Astrocyte (in vitro differentiated cells and primary cell): Measurements from ENCODE around the gene RAB6A. TPM values are rescaled to one million over a fixed set of nuclear protein-coding genes. Genes with fewer than 3 reads are reported as not detected.

ENCODE experiments used
- DNase-seq: peaks from one replicate; pipeline ENCODE4 v3.0.0-alpha.2; 2010; ENCODE audit warnings: low read depth
- FAIRE-seq: peaks from 2 replicates; lab custom pipeline; 2011; peaks lifted over from hg19 to GRCh38; lab: Jason Lieb, UNC
- H2AFZ ChIP-seq: 2 replicates; pipeline ENCODE4 v1.6.0; 2012; ENCODE audit warnings: low read depth, low read length, inconsistent platforms
- H3K27ac ChIP-seq: 2 replicates; pipeline ENCODE4 v1.5.1; 2011; ENCODE audit warnings: low read depth, low read length, inconsistent platforms
- H3K27me3 ChIP-seq: 2 replicates; pipeline ENCODE4 v1.6.0; 2011; ENCODE audit warnings: low read length, inconsistent platforms; ENCODE audit not compliant: insufficient read depth
- H3K36me3 ChIP-seq: 2 replicates; pipeline ENCODE4 v1.5.1; 2011; ENCODE audit warnings: low read length, inconsistent platforms; ENCODE audit not compliant: insufficient read depth
- H3K4me1 ChIP-seq: 2 replicates; pipeline ENCODE4 v1.5.1; 2011; ENCODE audit warnings: low read length, inconsistent platforms; ENCODE audit not compliant: insufficient read depth
- H3K4me2 ChIP-seq: 2 replicates; pipeline ENCODE4 v1.6.0; 2012; ENCODE audit warnings: low read length, inconsistent platforms
- H3K4me3 ChIP-seq: 2 replicates; pipeline ENCODE4 v1.5.1; 2011; ENCODE audit warnings: low read depth, mild to moderate bottlenecking, low read length, inconsistent platforms; ENCODE audit not compliant: insufficient read depth
- H3K79me2 ChIP-seq: 2 replicates; pipeline ENCODE4 v1.6.0; 2012; ENCODE audit warnings: mild to moderate bottlenecking, low read length, inconsistent platforms; ENCODE audit not compliant: insufficient read depth
- H3K9ac ChIP-seq: 2 replicates; pipeline ENCODE4 v1.6.0; 2012; ENCODE audit warnings: mild to moderate bottlenecking, low read length, inconsistent platforms
- H3K9me3 ChIP-seq: 2 replicates; pipeline ENCODE4 v1.5.1; 2012; ENCODE audit warnings: low read depth, mild to moderate bottlenecking, low read length, inconsistent platforms; ENCODE audit not compliant: insufficient read depth
- H4K20me1 ChIP-seq: 2 replicates; pipeline ENCODE4 v1.6.0; 2012; ENCODE audit warnings: low read length, inconsistent platforms; ENCODE audit not compliant: insufficient read depth
- H3K27ac Mint-ChIP-seq: one replicate; pipeline ENCODE4 v1.8.0; 2021; ENCODE audit warnings: mild to moderate bottlenecking, mixed read lengths; ENCODE audit not compliant: unreplicated experiment
- H3K27me3 Mint-ChIP-seq: one replicate; pipeline ENCODE4 v1.8.0; 2021; ENCODE audit warnings: low read depth, mixed read lengths; ENCODE audit not compliant: unreplicated experiment
- H3K36me3 Mint-ChIP-seq: one replicate; pipeline ENCODE4 v1.8.0; 2021; ENCODE audit warnings: low read depth, mixed read lengths; ENCODE audit not compliant: unreplicated experiment
- H3K4me1 Mint-ChIP-seq: one replicate; pipeline ENCODE4 v1.8.0; 2021; ENCODE audit warnings: low read depth, mixed read lengths; ENCODE audit not compliant: unreplicated experiment
- H3K4me3 Mint-ChIP-seq: one replicate; pipeline ENCODE4 v1.8.0; 2021; ENCODE audit warnings: mild to moderate bottlenecking, moderate library complexity, mixed read lengths; ENCODE audit not compliant: unreplicated experiment
- H3K9me3 Mint-ChIP-seq: one replicate; pipeline ENCODE4 v1.8.0; 2021; ENCODE audit warnings: mild to moderate bottlenecking, mixed read lengths; ENCODE audit not compliant: unreplicated experiment
- EZH2 ChIP-seq: IDR thresholded peaks from 2 replicates; pipeline ENCODE4 v1.6.1; 2012; ENCODE audit warnings: mild to moderate bottlenecking, low read length, inconsistent platforms; ENCODE audit not compliant: insufficient read depth
- total RNA-seq: library from RNA; stranded (reverse); gene quantifications from 2 replicates; pipeline ENCODE4 v1.2.1, GENCODE V29; 2021
- TF ChIP-seq, protein P1 (sequence below): IDR thresholded peaks from 2 replicates; pipeline ENCODE4 v1.5.1; 2011; ENCODE audit warnings: low read depth, mild to moderate bottlenecking, inconsistent platforms, low read length, moderate library complexity; ENCODE audit not compliant: insufficient read depth

The RAB6A gene
- total RNA-seq, 1 donor from 2014 or later, result 185 TPM

DNA sequence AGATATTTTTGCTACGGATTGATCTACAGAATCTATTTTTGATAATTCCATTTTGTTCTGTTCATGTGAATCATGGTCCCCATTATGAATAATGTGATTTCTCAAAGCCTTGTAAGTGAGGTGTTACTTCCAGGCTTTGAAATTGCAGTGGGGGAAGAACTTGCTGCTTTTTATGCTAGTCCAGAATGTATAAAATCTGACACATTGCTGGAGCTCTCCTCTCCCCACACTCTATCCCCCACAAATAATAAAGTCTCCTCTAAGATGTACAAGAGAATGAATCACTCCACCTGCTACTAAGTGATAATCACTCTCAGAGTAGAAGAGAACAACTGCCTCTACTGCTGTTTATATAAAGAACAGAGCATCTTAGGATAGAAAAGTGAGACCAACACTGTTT is 5.9 kb upstream of the RAB6A start:
- Histone ChIP-seq H3K4me3 (no peak overlapping the region), H4K20me1 (no peaks in the 10 kb centered on the region), H3K4me2 (no peak overlapping the region), H3K9ac (no peak overlapping the region), H3K4me1 (no peaks in the 10 kb centered on the region), H3K27me3 (peaks cover 6% of the 10 kb centered on the region), H3K79me2 (no peaks in the 10 kb centered on the region), H2AFZ (no peak overlapping the region), H3K9me3 (no peaks in the 10 kb centered on the region), H3K36me3 (no peaks in the 10 kb centered on the region), H3K27ac (no peak overlapping the region)
- DNase-seq (no peak), FAIRE-seq (no peak)
- Mint-ChIP-seq H3K4me1 (no peaks in the 10 kb centered on the region), H3K27ac (no peak overlapping the region), H3K9me3 (no peaks in the 10 kb centered on the region), H3K36me3 (no peaks in the 10 kb centered on the region), H3K4me3 (no peak overlapping the region), H3K27me3 (no peaks in the 10 kb centered on the region)
- no peak for TF ChIP-seq EZH2
- TF ChIP-seq, protein P1, sequence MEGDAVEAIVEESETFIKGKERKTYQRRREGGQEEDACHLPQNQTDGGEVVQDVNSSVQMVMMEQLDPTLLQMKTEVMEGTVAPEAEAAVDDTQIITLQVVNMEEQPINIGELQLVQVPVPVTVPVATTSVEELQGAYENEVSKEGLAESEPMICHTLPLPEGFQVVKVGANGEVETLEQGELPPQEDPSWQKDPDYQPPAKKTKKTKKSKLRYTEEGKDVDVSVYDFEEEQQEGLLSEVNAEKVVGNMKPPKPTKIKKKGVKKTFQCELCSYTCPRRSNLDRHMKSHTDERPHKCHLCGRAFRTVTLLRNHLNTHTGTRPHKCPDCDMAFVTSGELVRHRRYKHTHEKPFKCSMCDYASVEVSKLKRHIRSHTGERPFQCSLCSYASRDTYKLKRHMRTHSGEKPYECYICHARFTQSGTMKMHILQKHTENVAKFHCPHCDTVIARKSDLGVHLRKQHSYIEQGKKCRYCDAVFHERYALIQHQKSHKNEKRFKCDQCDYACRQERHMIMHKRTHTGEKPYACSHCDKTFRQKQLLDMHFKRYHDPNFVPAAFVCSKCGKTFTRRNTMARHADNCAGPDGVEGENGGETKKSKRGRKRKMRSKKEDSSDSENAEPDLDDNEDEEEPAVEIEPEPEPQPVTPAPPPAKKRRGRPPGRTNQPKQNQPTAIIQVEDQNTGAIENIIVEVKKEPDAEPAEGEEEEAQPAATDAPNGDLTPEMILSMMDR, result no peak

DNA sequence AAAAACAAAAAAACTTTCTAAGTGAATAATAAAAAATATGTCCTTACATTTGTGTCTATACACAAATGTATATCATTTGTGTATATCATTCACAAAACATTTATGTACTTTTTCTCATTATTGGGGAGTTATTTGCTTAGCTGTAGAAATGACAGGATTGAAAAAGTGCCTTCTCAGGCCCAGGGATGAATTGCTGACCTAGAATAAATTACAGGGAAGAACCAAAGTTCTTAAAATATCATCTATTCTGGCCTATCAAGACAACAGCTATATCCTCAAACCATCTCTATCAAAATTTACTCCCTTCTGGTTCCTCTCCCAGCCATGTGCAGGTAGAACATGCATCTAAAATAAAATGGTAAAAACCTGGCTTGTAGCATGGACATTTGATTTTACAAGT is 1.9 kb upstream of the RAB6A start:
- Histone ChIP-seq H3K4me2 (no peak overlapping the region), H3K79me2 (peaks cover 32% of the 10 kb centered on the region), H3K27me3 (peaks cover 6% of the 10 kb centered on the region), H3K4me1 (peaks cover 3% of the 10 kb centered on the region), H3K36me3 (no peaks in the 10 kb centered on the region), H3K4me3 (no peak overlapping the region), H4K20me1 (peaks cover 23% of the 10 kb centered on the region), H3K27ac (no peak overlapping the region), H3K9me3 (no peaks in the 10 kb centered on the region), H3K9ac (no peak overlapping the region), H2AFZ (no peak overlapping the region)
- Mint-ChIP-seq H3K27ac (no peak overlapping the region), H3K4me1 (peaks cover under 1% of the 10 kb centered on the region), H3K9me3 (no peaks in the 10 kb centered on the region), H3K27me3 (no peaks in the 10 kb centered on the region), H3K36me3 (peaks cover 3% of the 10 kb centered on the region), H3K4me3 (no peak overlapping the region)
- DNase-seq (no peak), FAIRE-seq (no peak)
- TF ChIP-seq, protein P1, result no peak
- no peak for TF ChIP-seq EZH2

DNA sequence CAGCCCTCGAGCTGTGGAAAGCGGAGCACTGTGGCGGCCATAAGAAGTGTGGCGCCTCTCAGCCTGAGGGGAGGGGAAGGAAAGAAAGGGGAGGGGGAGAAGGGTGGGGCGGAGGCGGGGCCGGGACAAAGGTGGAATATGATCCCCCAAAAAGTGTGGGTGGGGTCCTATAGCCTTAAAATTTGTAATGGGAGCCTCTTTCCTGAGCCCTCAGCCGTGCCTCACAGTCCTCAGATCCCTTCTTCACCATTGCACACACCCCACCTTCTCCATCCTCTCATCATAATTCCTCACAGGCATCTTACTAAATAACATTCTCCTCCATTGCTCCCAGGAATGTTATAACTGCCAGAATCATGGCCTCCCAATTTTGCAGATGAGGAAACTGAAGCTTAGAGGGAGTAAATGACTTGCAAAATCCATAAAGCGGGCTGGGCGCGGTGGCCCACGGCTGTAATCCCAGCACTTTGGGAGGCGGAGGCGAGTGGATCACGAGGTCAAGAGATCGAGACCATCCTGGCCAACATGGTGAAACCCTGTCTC is 600 bp upstream of the RAB6A start:
- H3K9ac ChIP-seq, result peak overlapping the region; percentile 59

More for the DNA sequence above, 600 bp upstream of the RAB6A start:
- peaks cover 3% of the 10 kb centered on the region for H3K4me1 ChIP-seq
- Mint-ChIP-seq H3K27ac (peak overlapping the region; percentile 92), H3K27me3 (no peaks in the 10 kb centered on the region), H3K9me3 (no peaks in the 10 kb centered on the region), H3K36me3 (peaks cover 3% of the 10 kb centered on the region), H3K4me3 (peak overlapping the region; percentile 81), H3K4me1 (peaks cover 3% of the 10 kb centered on the region)
- no peaks in the 10 kb centered on the region for H3K9me3 ChIP-seq
- DNase-seq, result no peak
- H4K20me1 ChIP-seq, result peaks cover 33% of the 10 kb centered on the region
- FAIRE-seq, result no peak
- H3K27ac ChIP-seq, result peak overlapping the region; percentile 47
- peak overlapping the region; percentile 79 for H3K4me2 ChIP-seq
- peaks cover 44% of the 10 kb centered on the region for H3K79me2 ChIP-seq
- H3K27me3 ChIP-seq, result peaks cover 2% of the 10 kb centered on the region
- peak overlapping the region; percentile 7 for H3K4me3 ChIP-seq
- H3K36me3 ChIP-seq, result no peaks in the 10 kb centered on the region
- peak overlapping the region; percentile 79 for H2AFZ ChIP-seq
- TF ChIP-seq, protein P1, result no peak
